ENCODE results near the gene PLEKHB2.

PLEKHB2 gene

GRCh38 chr2:131093696-131094462 is 11.3 kb upstream of the PLEKHB2 start:
- ChIA-PET POLR2A (interaction anchor here (0.7 to 1.8 kb wide), 2 partner anchors 12 to 19 kb away, joined by 3 to 5 read pairs; no protein-coding TSS in a partner anchor), CTCF (interaction anchor here (1.1 to 2.3 kb wide), 3 partner anchors 10 to 580 kb away, joined by 3 to 12 read pairs (median 4); partner anchors contain the start of gene PLEKHB2)
- no peak for DNase-seq (ENCODE audit: extremely low spot score)
- TF ChIP-seq CTCF (IDR thresholded peaks at IDR 0.05; ENCODE audit: control extremely low read depth, extremely low read depth, low read depth, missing control alignments): no peak

- ChIA-PET POLR2A (no interaction called here), CTCF (interaction anchor here (2.3 kb wide), 1 partner anchor 10 kb away, joined by 12 read pairs; the partner anchor contains the start of gene PLEKHB2)
- no peak for DNase-seq (ENCODE audit: extremely low spot score)
- no peak for TF ChIP-seq CTCF (IDR thresholded peaks at IDR 0.05; ENCODE audit: control extremely low read depth, extremely low read depth, low read depth, missing control alignments)
Measured at GRCh38 chr2:131094463-131095281, 10.5 kb upstream of the PLEKHB2 start.

GRCh38 chr2:131103165-131103564 is 2.0 kb upstream of the PLEKHB2 start:
- CTCF ChIA-PET: interaction anchor here (1.3 to 3.1 kb wide), 5 partner anchors 9 to 389 kb away, joined by 4 to 12 read pairs (median 6); partner anchors contain the start of gene MZT2A
- TF ChIP-seq CTCF (IDR thresholded peaks at IDR 0.05; ENCODE audit: control extremely low read depth, extremely low read depth, low read depth, missing control alignments): no peak

GRCh38 chr2:131104487-131105155 is 515 bp upstream of the PLEKHB2 start:
- no peak for TF ChIP-seq CTCF (IDR thresholded peaks at IDR 0.05; ENCODE audit: control extremely low read depth, extremely low read depth, low read depth, missing control alignments)
- POLR2A ChIA-PET: no interaction called here
- CTCF ChIA-PET: interaction anchor here (1.3 to 3.1 kb wide), 3 partner anchors 10 to 388 kb away, joined by 6 to 12 read pairs (median 8); partner anchors contain the start of gene MZT2A
- DNase-seq (ENCODE audit: extremely low spot score): peak; percentile 79

More at GRCh38 chr2:131103165-131103564, 2.0 kb upstream of the PLEKHB2 start:
- POLR2A ChIA-PET: no interaction called here
- no peak for DNase-seq (ENCODE audit: extremely low spot score)

- peak; percentile 57 for DNase-seq (ENCODE audit: extremely low spot score)
- CTCF ChIA-PET: interaction anchor here (0.8 to 3.1 kb wide), 5 partner anchors 9 to 309 kb away, joined by 3 to 12 read pairs (median 3); no protein-coding TSS in a partner anchor
- TF ChIP-seq CTCF (IDR thresholded peaks at IDR 0.05; ENCODE audit: control extremely low read depth, extremely low read depth, low read depth, missing control alignments): no peak
- POLR2A ChIA-PET: interaction anchor here (1.2 kb wide), 1 partner anchor 13 kb away, joined by 5 read pairs; the partner anchor contains the start of gene FAM168B
Measured at GRCh38 chr2:131105950-131106801, 1.0 kb downstream of the PLEKHB2 start.
